ENCODE data around the gene SRD5A1.

- TF ChIP-seq CTCF (IDR thresholded peaks at IDR 0.05; ENCODE audit: low read depth, low read length) (no peak), POLR2A (IDR thresholded peaks at IDR 0.05; ENCODE audit: extremely low read depth, insufficient read length) (no peak), MYC (IDR thresholded peaks at IDR 0.05; ENCODE audit: low read depth, low read length) (no peak)
Observed at GRCh38 chr5:6660688-6661087, 27.4 kb downstream of the SRD5A1 start.
